Measurements from ENCODE around the gene TVP23C. TPM values are rescaled to one million over a fixed set of nuclear protein-coding genes. Genes with fewer than 3 reads are reported as not detected.

Gene TVP23C
- total RNA-seq, 1 experiment from 2014 or later: 14.1 TPM

DNA sequence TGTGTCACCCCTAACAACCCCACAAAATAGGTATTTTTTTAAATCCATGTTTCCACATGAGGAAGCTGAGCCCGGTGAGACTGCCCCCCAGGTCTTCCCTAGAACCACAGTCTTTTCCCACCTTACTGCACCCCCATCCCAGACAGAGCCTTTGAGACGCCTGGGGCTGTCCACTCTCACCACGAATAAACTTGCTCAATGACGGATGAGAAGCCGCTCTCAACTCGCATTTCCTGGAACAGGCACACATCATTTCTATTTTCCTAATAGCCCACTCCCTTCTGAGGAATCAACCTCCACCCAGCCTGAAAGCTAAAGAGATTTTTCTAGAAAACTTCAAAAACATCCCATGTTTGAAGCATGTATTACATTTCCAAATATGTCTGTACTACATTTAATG lies 81.8 kb downstream of the TVP23C start:
- no peak for TF ChIP-seq SRF (IDR thresholded peaks at IDR 0.05; ENCODE audit: low read depth)
- TF ChIP-seq SIN3A (IDR thresholded peaks at IDR 0.05; ENCODE audit: low read depth): no peak
- no peak for TF ChIP-seq ZFX (IDR thresholded peaks at IDR 0.05)
- no peak for TF ChIP-seq TCF7L2 (IDR thresholded peaks at IDR 0.05; ENCODE audit: borderline replicate concordance, extremely low read depth, insufficient read depth, insufficient read length)
- TF ChIP-seq YY1 (IDR thresholded peaks at IDR 0.05; ENCODE audit: extremely low read depth, insufficient replicate concordance, low read depth, low read length): no peak
- no peak for TF ChIP-seq EZH2 (IDR thresholded peaks at IDR 0.05)
- no peak for DNase-seq (ENCODE audit: low read depth, low spot score)

DNA sequence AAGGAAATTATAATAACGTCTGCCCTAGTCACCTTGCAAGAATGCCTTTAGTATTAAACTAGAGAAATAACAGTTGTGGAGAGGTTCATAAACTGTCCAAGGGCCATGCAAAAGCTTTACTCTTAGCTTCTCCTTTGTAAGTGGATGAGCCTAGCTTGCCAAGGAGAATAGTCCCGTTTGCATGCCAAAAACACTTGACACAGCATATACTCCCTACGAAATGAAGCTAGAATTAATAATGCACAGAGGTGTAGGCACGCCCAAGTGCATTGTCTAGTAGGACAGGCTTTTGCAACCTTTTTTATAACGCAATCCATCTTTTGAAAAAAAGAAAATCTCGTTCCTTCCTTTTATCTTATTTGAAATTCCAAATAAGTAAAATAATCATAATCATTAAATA lies 83.1 kb downstream of the TVP23C start:
- no peaks in the 10 kb centered on the region for H4K20me1 ChIP-seq (ENCODE audit: insufficient read depth)
- no peaks in the 10 kb centered on the region for H3K9me2 ChIP-seq (ENCODE audit: insufficient read depth)
- no peaks in the 10 kb centered on the region for H3K79me2 ChIP-seq (ENCODE audit: insufficient read depth, low read length)
- no peak for TF ChIP-seq YY1 (IDR thresholded peaks at IDR 0.05; ENCODE audit: extremely low read depth, insufficient replicate concordance, low read depth, low read length)
- H3K36me3 ChIP-seq (ENCODE audit: control insufficient read depth in 1 of 2, insufficient read depth in 2 of 2, low read length in 2 of 2): no peaks in the 10 kb centered on the region
- H2AFZ ChIP-seq (ENCODE audit: low read depth, low read length, poor library complexity, severe bottlenecking): no peak overlapping the region
- no peak overlapping the region for H3K4me3 ChIP-seq (replicated peaks in 1 of 2; ENCODE audit: low read depth in 1 of 2, low read length in 2 of 2)
- ChIA-PET CTCF (interaction anchor here (1.1 kb wide), 1 partner anchor 23 kb away, joined by 7 read pairs; no protein-coding TSS in a partner anchor), POLR2A (no interaction called here), RAD21 (ENCODE audit: low non-redundant PET in 1 of 2, low total read pairs in 2 of 2, uncharacterized antibody in 2 of 2, unreplicated experiment in 2 of 2) (no interaction called here)
- H3K27ac ChIP-seq (ENCODE audit: low read depth, low read length): no peak overlapping the region
- H3K9ac ChIP-seq (ENCODE audit: low read length): no peak overlapping the region
- no peaks in the 10 kb centered on the region for H3K27me3 ChIP-seq (ENCODE audit: insufficient read depth, low read length)
- H3K4me2 ChIP-seq (ENCODE audit: low read length): peak overlapping the region; percentile 31
- BruUV-seq (replicated peaks): no TSS peak
- ATAC-seq (no peak), DNase-seq (ENCODE audit: low read depth, low spot score) (no peak)
- H3K9me3 ChIP-seq (ENCODE audit: control insufficient read depth in 1 of 2, insufficient read depth in 1 of 2, low read depth in 1 of 2, low read length in 2 of 2): no peaks in the 10 kb centered on the region
- intact Hi-C loops (cut with micrococcal nuclease): no loop called here
- peaks cover 11 to 18% of the 10 kb centered on the region in 2 experiments for H3K4me1 ChIP-seq (ENCODE audit: control insufficient read depth in 1 of 2, insufficient read depth in 2 of 2, low read length in 2 of 2)

More for the DNA sequence above, 81.8 kb downstream of the TVP23C start:
- Histone ChIP-seq H3K4me2 (ENCODE audit: low read length) (no peak overlapping the region), H3K4me1 (ENCODE audit: control insufficient read depth in 1 of 2, insufficient read depth in 2 of 2, low read length in 2 of 2) (peaks cover 11 to 18% of the 10 kb centered on the region in 2 experiments), H3K27me3 (ENCODE audit: insufficient read depth, low read length) (no peaks in the 10 kb centered on the region), H3K9ac (ENCODE audit: low read length) (no peak overlapping the region), H3K9me3 (ENCODE audit: control insufficient read depth in 1 of 2, insufficient read depth in 1 of 2, low read depth in 1 of 2, low read length in 2 of 2) (no peaks in the 10 kb centered on the region), H3K4me3 (replicated peaks in 1 of 2; ENCODE audit: low read depth in 1 of 2, low read length in 2 of 2) (no peak overlapping the region), H3K79me2 (ENCODE audit: insufficient read depth, low read length) (no peaks in the 10 kb centered on the region), H3K27ac (ENCODE audit: low read depth, low read length) (no peak overlapping the region), H4K20me1 (ENCODE audit: insufficient read depth) (no peaks in the 10 kb centered on the region), H3K36me3 (ENCODE audit: control insufficient read depth in 1 of 2, insufficient read depth in 2 of 2, low read length in 2 of 2) (no peaks in the 10 kb centered on the region; a peak in 1 of 4 replicates), H3K9me2 (ENCODE audit: insufficient read depth) (no peaks in the 10 kb centered on the region), H2AFZ (ENCODE audit: low read depth, low read length, poor library complexity, severe bottlenecking) (no peak overlapping the region)
- RAD21 ChIA-PET (ENCODE audit: low non-redundant PET in 1 of 2, low total read pairs in 2 of 2, uncharacterized antibody in 2 of 2, unreplicated experiment in 2 of 2): no interaction called here
- CTCF ChIA-PET: no interaction called here
- POLR2A ChIA-PET: no interaction called here
- ATAC-seq: no peak
- BruUV-seq (replicated peaks): no TSS peak
- intact Hi-C loops (cut with micrococcal nuclease): no loop called here

Measured in HCT116 (cell line).